HG03521 (cell line): ENCODE results near the gene PLK4.
"Not testable (repeated sequence)": the region's sequence is repeated elsewhere in the genome, so short reads cannot be mapped to it uniquely, and the experiment has no call there.

Experiments used
- ATAC-seq: cut with Tn5 transposase; IDR thresholded peaks from one replicate; pipeline ENCODE4 v1.9.1; 2021; ENCODE audit warnings: mild to moderate bottlenecking, moderate library complexity; ENCODE audit not compliant: unreplicated experiment

The PLK4 gene

DNA sequence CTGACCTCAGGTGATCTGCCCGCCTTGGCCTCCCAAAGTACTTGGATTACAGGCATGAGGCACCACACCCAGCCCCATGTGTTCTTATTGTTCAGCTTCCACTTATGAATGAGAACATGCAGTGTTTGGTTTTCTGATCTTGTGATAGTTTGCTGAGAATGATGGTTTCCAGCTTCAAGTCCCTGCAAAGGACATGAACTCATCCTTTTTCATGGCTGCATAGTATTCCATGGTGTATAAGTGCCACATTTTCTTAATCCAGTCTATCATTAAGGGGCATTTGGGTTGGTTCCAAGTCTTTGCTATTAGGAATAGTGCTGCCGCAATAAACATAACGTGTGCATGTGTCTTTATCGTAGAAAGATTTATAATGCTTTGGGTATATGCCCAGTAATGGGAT, 19.0 kb downstream of the PLK4 start:
- ATAC-seq, result not testable (repeated sequence)

DNA sequence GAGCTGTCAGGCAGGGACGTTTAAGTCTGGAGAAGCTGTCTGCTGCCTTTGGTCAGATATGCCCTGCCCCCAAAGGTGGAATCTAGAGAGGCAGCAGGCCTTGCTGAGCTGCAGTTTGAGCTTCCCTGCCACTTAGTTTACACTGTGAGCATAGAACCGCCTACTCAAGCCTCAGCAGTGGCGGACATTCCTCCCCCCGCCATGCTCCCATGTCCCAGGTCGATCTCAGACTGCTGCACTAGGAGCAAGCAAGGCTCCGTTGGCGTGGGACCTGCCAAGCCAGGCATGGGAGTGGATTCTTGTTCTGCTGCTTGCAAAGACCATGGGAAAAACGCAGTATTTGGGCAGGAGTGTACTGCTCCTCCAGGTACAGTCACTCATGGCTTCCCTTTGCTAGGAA, 24.3 kb downstream of the PLK4 start:
- ATAC-seq, result no peak

DNA sequence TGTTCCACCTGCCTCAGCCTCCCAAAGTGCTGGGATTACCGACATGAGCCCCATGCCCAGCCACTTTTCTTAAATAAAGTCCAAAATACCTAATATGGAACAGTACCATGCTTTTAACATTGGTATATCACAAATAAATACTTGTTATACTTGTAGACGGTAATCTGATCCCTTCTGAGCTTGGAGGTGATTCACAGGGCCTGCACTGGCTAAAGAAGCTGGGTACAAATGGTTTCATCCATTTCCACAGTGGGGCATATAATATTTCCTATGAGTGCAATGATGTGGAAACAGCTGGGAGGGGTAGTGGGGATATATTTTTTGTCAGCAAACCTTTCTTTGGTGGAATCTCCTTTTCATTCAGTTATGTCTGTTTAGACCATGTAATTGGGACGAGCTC, 35.8 kb downstream of the PLK4 start:
- ATAC-seq, result no peak

DNA sequence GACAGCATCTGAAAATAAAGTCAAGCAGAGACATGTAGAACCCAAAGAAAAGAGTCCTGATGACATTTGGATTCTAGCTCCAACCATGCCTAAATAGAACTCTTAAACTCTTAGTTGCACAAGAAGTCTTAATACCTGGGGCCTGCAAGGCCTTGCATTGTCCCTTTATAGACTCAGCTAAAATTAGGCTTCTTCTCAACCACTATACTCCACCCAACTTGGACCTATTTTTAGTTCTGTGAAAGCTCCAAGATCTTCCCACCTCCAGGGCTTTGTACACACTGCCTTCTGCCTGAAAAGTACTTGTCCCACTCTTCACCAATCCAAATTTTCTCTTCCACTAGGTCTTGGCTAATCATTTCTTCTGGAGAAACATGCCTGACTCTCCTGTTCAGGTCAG, 36.5 kb downstream of the PLK4 start:
- ATAC-seq, result no peak

DNA sequence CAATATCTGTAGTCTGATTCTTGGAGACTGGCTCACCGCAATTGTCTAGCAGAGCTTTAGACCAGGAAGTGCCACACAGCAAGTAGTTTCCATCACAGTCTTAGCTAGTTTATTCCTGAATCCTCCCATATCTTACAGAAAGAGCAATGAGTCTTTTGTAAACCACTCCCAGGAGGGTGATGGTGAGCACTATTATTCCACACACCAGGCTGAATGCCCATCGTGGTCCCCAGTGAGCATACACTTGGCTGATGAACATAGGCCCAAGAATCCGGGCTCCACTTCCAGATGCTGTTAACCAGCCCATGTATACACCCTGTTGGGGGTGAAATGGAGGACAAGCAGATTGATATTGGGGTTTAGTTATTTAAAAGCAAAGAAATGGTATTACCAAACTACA, 39.8 kb downstream of the PLK4 start:
- ATAC-seq, result no peak

DNA sequence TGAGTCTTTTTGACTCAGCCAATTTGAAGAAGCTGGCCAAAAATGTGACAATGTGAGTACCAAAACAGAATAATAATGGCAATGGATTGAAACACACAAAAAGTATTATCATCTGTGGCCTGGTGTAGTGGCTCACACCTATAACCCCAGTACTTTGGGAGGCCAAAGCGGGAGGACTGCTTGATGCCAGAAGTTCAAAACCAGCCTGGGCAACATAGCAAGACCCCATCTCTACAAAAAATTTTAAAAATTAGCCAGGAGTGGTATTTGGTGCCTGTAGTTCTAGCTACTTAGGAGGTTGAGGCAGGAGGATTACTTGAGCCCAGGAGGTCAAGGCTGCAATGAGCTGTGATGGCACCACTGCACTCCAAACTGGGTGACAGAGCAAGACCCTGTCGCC, 41.5 kb downstream of the PLK4 start:
- ATAC-seq, result no peak

DNA sequence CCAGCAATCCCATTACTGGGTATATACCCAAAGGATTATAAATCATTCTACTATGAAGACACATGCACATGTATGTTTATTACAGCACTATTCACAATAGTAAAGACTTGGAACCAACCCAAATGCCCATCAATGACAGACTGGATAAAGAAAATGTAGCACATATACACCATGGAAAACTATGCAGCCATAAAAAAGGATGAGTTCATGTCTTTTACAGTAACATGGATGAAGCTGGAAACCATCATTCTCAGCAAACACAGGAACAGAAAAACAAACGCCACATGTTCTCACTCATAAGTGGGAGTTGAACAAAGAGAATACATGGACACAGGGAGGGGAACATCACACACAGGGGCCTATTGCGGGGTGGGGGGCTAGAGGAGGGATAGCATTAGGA, 45.0 kb downstream of the PLK4 start:
- not testable (repeated sequence) for ATAC-seq

DNA sequence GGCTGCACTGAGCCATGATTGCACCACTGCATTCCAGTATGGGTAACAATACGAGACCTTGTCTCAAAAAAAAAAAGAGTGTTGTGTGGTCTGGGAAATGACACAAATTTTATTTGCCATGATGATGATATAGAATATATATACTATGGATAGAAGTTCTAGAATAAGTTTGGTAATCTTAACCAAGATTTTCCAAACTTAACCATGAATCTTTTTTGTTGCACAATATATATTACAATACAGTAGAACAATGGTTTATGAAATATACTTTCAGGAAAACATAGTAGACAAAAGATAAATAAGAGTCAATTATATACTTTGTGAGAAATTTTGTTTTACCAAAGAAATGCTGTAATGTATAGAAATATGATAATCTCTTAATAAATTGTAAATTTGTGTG, 49.5 kb downstream of the PLK4 start:
- ATAC-seq, result no peak

DNA sequence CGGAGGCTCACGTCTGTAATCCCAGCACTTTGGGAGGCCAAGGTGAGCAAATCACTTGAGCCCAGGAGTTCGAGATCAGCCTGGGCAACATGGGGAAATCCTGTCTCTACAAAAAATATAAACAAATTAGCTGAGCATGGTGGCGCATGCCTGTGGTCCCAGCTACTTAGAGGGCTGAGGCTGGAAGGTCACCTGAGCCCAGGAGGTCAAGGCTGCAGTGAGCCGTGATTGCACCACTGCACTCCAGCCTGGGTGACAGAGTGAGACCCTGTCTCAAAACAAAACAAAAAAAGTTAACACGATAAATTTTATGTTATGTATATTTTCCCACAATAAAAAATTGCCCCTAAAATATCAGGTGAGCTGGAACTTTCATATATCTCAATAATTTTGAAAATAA, 51.1 kb downstream of the PLK4 start:
- ATAC-seq, result not testable (repeated sequence)

DNA sequence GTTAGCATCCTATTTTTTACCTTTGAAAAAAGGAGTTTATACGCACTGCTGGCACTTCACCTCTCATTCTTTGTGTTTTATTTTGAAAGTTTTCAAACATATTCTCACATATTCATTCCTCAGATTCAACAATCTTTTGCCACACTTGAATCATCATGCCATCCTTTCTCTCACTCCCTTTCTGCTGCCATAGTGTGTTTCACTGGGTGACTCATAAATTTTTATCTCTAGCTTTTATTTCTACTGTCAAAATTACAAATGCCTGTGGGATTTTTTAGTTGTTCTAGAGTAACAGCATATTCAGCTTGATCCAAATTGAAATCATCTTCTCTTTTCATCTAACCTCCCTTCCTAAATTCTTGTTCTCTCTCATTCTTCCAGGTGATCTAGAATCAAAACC, 56.3 kb downstream of the PLK4 start:
- ATAC-seq, result no peak
